ENCODE measurements around the gene PLA2G2D. TPM values are rescaled to one million over a fixed set of nuclear protein-coding genes. Genes with fewer than 3 reads are reported as not detected.

Gene PLA2G2D
- total and polyA plus RNA-seq, 9 of the 15 experiments (the other 6 are each of a cell fraction or from before 2014, with no cell fraction given): not detected

GRCh38 chr1:20124456-20125057 lies 5.2 kb upstream of the PLA2G2D start (continued):
- TF ChIP-seq TFE3 (CRISPR knock-in tag; IDR thresholded peaks at IDR 0.05) (no peak), ARID1B (IDR thresholded peaks at IDR 0.05) (peak; percentile 42; the same call in 1 of the 2 replicates), HOXB6 (CRISPR knock-in tag; IDR thresholded peaks at IDR 0.05; ENCODE audit: borderline replicate concordance) (no peak), ZNF699 (CRISPR knock-in tag; IDR thresholded peaks at IDR 0.05; ENCODE audit: insufficient replicate concordance) (no peak), UBTF (IDR thresholded peaks at IDR 0.05; ENCODE audit: borderline replicate concordance in 1 of 2, low read depth in 2 of 2, low read length in 2 of 2) (no peak), GATAD2B (IDR thresholded peaks at IDR 0.05; ENCODE audit: borderline replicate concordance) (no peak), SNAPC5 (CRISPR knock-in tag; IDR thresholded peaks at IDR 0.05) (no peak), ZFP36 (IDR thresholded peaks at IDR 0.05; ENCODE audit: low read depth, low read length, partially characterized antibody) (peak; percentile 65), CEBPZ (IDR thresholded peaks at IDR 0.05; ENCODE audit: borderline replicate concordance, low read depth, low read length) (no peak)
- TF ChIP-seq, protein P1, sequence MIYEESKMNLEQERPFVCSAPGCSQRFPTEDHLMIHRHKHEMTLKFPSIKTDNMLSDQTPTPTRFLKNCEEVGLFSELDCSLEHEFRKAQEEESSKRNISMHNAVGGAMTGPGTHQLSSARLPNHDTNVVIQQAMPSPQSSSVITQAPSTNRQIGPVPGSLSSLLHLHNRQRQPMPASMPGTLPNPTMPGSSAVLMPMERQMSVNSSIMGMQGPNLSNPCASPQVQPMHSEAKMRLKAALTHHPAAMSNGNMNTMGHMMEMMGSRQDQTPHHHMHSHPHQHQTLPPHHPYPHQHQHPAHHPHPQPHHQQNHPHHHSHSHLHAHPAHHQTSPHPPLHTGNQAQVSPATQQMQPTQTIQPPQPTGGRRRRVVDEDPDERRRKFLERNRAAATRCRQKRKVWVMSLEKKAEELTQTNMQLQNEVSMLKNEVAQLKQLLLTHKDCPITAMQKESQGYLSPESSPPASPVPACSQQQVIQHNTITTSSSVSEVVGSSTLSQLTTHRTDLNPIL (CRISPR knock-in tag; IDR thresholded peaks at IDR 0.05): no peak
- TF ChIP-seq, protein P2, sequence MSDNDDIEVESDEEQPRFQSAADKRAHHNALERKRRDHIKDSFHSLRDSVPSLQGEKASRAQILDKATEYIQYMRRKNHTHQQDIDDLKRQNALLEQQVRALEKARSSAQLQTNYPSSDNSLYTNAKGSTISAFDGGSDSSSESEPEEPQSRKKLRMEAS (CRISPR knock-in tag; IDR thresholded peaks at IDR 0.05): no peak
- TF ChIP-seq, protein P3, sequence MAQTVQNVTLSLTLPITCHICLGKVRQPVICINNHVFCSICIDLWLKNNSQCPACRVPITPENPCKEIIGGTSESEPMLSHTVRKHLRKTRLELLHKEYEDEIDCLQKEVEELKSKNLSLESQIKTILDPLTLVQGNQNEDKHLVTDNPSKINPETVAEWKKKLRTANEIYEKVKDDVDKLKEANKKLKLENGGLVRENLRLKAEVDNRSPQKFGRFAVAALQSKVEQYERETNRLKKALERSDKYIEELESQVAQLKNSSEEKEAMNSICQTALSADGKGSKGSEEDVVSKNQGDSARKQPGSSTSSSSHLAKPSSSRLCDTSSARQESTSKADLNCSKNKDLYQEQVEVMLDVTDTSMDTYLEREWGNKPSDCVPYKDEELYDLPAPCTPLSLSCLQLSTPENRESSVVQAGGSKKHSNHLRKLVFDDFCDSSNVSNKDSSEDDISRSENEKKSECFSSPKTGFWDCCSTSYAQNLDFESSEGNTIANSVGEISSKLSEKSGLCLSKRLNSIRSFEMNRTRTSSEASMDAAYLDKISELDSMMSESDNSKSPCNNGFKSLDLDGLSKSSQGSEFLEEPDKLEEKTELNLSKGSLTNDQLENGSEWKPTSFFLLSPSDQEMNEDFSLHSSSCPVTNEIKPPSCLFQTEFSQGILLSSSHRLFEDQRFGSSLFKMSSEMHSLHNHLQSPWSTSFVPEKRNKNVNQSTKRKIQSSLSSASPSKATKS (CRISPR knock-in tag; IDR thresholded peaks at IDR 0.05): no peak
